CD4-positive, alpha-beta T cell treated with Interleukin-1 beta for 1 hour (primary cell): ENCODE data around the gene ANO8.
"Not testable (repeated sequence)": the region's sequence is repeated elsewhere in the genome, so short reads cannot be mapped to it uniquely, and the experiment has no call there.

ENCODE experiments used
- DNase-seq, 2 donors: peaks; one replicate each; pipeline ENCODE4 v3.0.0-alpha.2; 2020 to 2022

Gene ANO8

GRCh38 chr19:17283504-17283996, 51.1 kb downstream of the ANO8 start:
- DNase-seq, result no peak

GRCh38 chr19:17282488-17283125, 52.0 kb downstream of the ANO8 start:
- DNase-seq, result peak; percentile 79 to 80

GRCh38 chr19:17281391-17282304, 53.0 kb downstream of the ANO8 start, which contains the start of gene ANKLE1:
Gene ANKLE1, plus strand, starts transcription at chr19:17281901. Its CDS starts 20 bp downstream, at chr19:17281921.
- peak in 1 of 2 donors; percentile 60 for DNase-seq

- no peak for DNase-seq
These were observed 55.2 kb downstream of the ANO8 start for GRCh38 chr19:17279436-17279835.

GRCh38 chr19:17275441-17276175, 59.0 kb downstream of the ANO8 start:
- DNase-seq, result no peak

- not testable (repeated sequence) for DNase-seq
These were observed 59.8 kb downstream of the ANO8 start for GRCh38 chr19:17274892-17275291.
